Subcutaneous adipose tissue (tissue), 4 donors: Measurements from ENCODE around the gene SEMA3C. TPM values are rescaled to one million over a fixed set of nuclear protein-coding genes. Genes with fewer than 3 reads are reported as not detected.

Experiments
- total RNA-seq, 4 donors: library from RNA; depleted of rRNA; stranded (reverse); fragments of >200 nt; gene quantifications; one replicate each; pipeline ENCODE4 v1.1.0, GENCODE V29; 2016
- TF ChIP-seq, protein P1 (sequence below): fragments of 450-650 bp; IDR thresholded peaks from one replicate; pipeline ENCODE4 v1.5.1; 2016; ENCODE audit warnings: low read depth, mild to moderate bottlenecking, control low read depth, antibody characterized with exemption, moderate library complexity

The SEMA3C gene
- total RNA-seq, 4 donors from 2014 or later, result 57.3 to 174 (median 96.9) TPM

DNA sequence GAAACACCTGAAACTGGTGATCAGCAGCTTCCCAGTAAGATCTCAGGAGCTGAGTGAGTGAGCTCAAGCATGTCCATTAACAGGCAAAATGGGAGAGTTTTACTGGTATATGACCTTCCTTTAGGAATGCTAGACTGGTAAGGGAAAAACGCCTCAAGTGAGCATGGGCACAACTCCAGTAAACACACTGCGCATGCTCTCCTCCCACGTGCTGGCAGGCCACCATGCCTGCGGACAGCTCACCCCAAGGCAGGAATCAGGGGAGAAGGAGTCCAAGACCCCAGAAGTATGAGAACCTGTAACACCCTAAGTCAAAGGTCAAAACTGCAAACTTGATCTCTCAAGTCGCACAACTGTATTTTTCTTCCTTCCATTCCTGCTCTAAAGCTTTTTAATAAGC is 152.1 kb downstream of the SEMA3C start:
- TF ChIP-seq, protein P1, sequence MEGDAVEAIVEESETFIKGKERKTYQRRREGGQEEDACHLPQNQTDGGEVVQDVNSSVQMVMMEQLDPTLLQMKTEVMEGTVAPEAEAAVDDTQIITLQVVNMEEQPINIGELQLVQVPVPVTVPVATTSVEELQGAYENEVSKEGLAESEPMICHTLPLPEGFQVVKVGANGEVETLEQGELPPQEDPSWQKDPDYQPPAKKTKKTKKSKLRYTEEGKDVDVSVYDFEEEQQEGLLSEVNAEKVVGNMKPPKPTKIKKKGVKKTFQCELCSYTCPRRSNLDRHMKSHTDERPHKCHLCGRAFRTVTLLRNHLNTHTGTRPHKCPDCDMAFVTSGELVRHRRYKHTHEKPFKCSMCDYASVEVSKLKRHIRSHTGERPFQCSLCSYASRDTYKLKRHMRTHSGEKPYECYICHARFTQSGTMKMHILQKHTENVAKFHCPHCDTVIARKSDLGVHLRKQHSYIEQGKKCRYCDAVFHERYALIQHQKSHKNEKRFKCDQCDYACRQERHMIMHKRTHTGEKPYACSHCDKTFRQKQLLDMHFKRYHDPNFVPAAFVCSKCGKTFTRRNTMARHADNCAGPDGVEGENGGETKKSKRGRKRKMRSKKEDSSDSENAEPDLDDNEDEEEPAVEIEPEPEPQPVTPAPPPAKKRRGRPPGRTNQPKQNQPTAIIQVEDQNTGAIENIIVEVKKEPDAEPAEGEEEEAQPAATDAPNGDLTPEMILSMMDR, result no peak

- TF ChIP-seq, protein P1, result no peak
Measured at GRCh38 chr7:80764132-80764531, 154.7 kb downstream of the SEMA3C start.

DNA sequence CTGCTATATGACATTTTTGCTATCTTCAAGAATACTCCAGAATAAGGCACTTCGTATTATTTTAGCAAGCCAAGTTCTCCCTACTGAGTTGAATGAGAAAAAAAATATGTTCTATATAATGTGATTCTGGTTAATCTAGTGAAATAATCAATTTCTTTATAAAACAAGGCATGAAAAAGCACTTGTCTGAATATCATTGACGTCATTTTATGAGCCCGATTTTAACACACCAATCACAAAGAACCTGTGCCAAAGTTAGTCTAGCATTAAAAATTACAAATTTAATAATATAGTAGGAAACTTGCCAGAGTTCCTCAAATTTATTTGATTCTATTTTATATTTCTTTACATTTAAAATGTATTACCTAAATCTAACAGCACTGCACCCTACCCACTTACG is 155.1 kb downstream of the SEMA3C start:
- TF ChIP-seq, protein P1, result no peak

GRCh38 chr7:80763289-80763688 is 155.6 kb downstream of the SEMA3C start:
- TF ChIP-seq, protein P1, result no peak

- TF ChIP-seq, protein P1, result no peak
Measured at GRCh38 chr7:80760292-80760691, 158.6 kb downstream of the SEMA3C start.

DNA sequence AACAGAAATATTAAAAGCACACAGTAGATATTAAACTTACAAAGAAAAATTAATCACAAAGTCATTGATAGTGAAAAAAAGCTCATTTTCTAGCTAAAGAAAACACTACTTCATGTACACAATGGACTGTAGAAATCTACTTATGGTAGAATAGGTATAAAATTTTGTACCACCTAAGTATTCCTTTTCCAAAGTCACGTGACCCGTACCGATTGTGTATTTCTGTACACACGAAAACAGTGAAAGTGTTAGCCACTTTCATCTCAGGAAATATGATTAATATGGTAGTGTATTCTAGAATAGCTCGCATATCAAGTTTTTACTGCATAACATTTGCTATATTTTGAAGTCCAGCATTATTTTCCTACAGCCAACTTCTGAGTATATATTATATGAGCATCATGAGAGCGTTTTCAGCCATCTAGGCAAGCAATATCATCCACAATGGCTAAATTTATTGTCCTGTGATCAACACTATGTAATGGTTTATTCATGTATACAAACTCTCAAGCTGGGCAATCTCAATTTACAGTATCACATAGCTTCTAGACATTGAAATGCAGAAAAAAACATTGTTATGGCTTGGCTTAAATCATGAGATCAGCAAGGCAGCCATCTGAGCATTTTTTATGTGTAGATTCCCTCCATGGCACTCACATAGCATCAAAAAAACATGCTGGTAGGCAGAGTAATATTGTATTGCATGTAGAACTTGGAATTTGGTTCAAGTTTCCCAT is 165.7 kb downstream of the SEMA3C start:
- TF ChIP-seq, protein P1, result no peak

GRCh38 chr7:80749270-80749669 is 169.6 kb downstream of the SEMA3C start:
- TF ChIP-seq, protein P1, result no peak
